HUES64 (cell line): ENCODE results near the gene DPM2.
A peak's percentile ranks its signal among the peaks of the same experiment; 100 is the strongest.

Experiments
- H3K27ac ChIP-seq: 2 replicates; pipeline ENCODE4 v1.7.0; 2013; ENCODE audit warnings: low read depth, low read length, inconsistent platforms
- H3K27me3 ChIP-seq: 2 replicates; pipeline ENCODE4 v1.6.1; 2013; ENCODE audit warnings: mild to moderate bottlenecking, low read length; ENCODE audit not compliant: insufficient read depth
- H3K36me3 ChIP-seq: 2 replicates; pipeline ENCODE4 v1.6.1; 2013; ENCODE audit warnings: mild to moderate bottlenecking, low read length; ENCODE audit not compliant: insufficient read depth
- H3K4me1 ChIP-seq: 2 replicates; pipeline ENCODE4 v1.6.1; 2013; ENCODE audit warnings: mild to moderate bottlenecking, low read length, moderate library complexity; ENCODE audit not compliant: insufficient read depth
- H3K4me3 ChIP-seq: 2 replicates; pipeline ENCODE4 v1.5.1; 2013; ENCODE audit warnings: mild to moderate bottlenecking, low read length, moderate library complexity
- H3K9ac ChIP-seq: 2 replicates; pipeline ENCODE4 v1.6.1; 2013; ENCODE audit warnings: mild to moderate bottlenecking, low read depth, low read length
- H3K9me3 ChIP-seq: 2 replicates; pipeline ENCODE4 v1.6.1; 2013; ENCODE audit warnings: low read depth, low read length; ENCODE audit not compliant: insufficient read depth
- WGBS: fragments of 150-250, 120-280 bp; methylation state at CpG from one replicate; pipeline ENCODE4 v1.1.7; 2013; ENCODE audit warnings: missing lambda C conversion rate; 5-methylcytosine and 5-hydroxymethylcytosine counted together

The DPM2 gene

GRCh38 chr9:127961613-127962155 is 24.0 kb upstream of the DPM2 start:
- H3K27ac ChIP-seq = no peak overlapping the region
- H3K36me3 ChIP-seq = no peaks in the 10 kb centered on the region
- H3K9me3 ChIP-seq = no peaks in the 10 kb centered on the region
- H3K9ac ChIP-seq = no peak overlapping the region
- WGBS = 93% methylated on average over 13 of the region's 13 CpGs
- no peaks in the 10 kb centered on the region for H3K27me3 ChIP-seq
- H3K4me1 ChIP-seq = peaks cover 15% of the 10 kb centered on the region
- H3K4me3 ChIP-seq = no peak overlapping the region

GRCh38 chr9:127961155-127961490 is 23.5 kb upstream of the DPM2 start:
- H3K9me3 ChIP-seq = no peaks in the 10 kb centered on the region
- H3K36me3 ChIP-seq = no peaks in the 10 kb centered on the region
- no peak overlapping the region for H3K4me3 ChIP-seq
- H3K27ac ChIP-seq = no peak overlapping the region
- H3K27me3 ChIP-seq = no peaks in the 10 kb centered on the region
- H3K4me1 ChIP-seq = peaks cover 15% of the 10 kb centered on the region
- no peak overlapping the region for H3K9ac ChIP-seq
- 97% methylated on average over 2 of the region's 2 CpGs for WGBS

GRCh38 chr9:127960410-127961154 is 22.9 kb upstream of the DPM2 start:
- H3K36me3 ChIP-seq = no peaks in the 10 kb centered on the region
- H3K4me1 ChIP-seq = peaks cover 13% of the 10 kb centered on the region
- H3K9ac ChIP-seq = no peak overlapping the region
- H3K27me3 ChIP-seq = no peaks in the 10 kb centered on the region
- no peaks in the 10 kb centered on the region for H3K9me3 ChIP-seq
- H3K27ac ChIP-seq = no peak overlapping the region
- no peak overlapping the region for H3K4me3 ChIP-seq
- WGBS = 87% methylated on average over 11 of the region's 11 CpGs

- WGBS = 92% methylated on average over 2 of the region's 2 CpGs
- Histone ChIP-seq H3K4me1 (peaks cover 11% of the 10 kb centered on the region; the same call in 1 of the 2 replicates), H3K9ac (no peak overlapping the region), H3K27ac (no peak overlapping the region), H3K27me3 (no peaks in the 10 kb centered on the region), H3K4me3 (no peak overlapping the region), H3K9me3 (no peaks in the 10 kb centered on the region), H3K36me3 (no peaks in the 10 kb centered on the region)
Observed at GRCh38 chr9:127959841-127960409, 22.3 kb upstream of the DPM2 start.

- H3K4me1 ChIP-seq = peaks cover 11% of the 10 kb centered on the region; the same call in 1 of the 2 replicates
- H3K9ac ChIP-seq = no peak overlapping the region
- H3K27me3 ChIP-seq = no peaks in the 10 kb centered on the region
- no peak overlapping the region for H3K27ac ChIP-seq
- WGBS = 90% methylated on average over 4 of the region's 4 CpGs
- H3K36me3 ChIP-seq = no peaks in the 10 kb centered on the region
- no peaks in the 10 kb centered on the region for H3K9me3 ChIP-seq
- H3K4me3 ChIP-seq = no peak overlapping the region
Observed at GRCh38 chr9:127959398-127959797, 21.7 kb upstream of the DPM2 start.

- 86% methylated on average over 1 of the region's 1 CpG for WGBS
- no peak overlapping the region for H3K27ac ChIP-seq
Observed at GRCh38 chr9:127958728-127959127, 21.1 kb upstream of the DPM2 start.

GRCh38 chr9:127955294-127956015 is 17.8 kb upstream of the DPM2 start:
- 59% methylated on average over 12 of the region's 12 CpGs for WGBS

More at GRCh38 chr9:127958728-127959127, 21.1 kb upstream of the DPM2 start:
- Histone ChIP-seq H3K36me3 (no peaks in the 10 kb centered on the region), H3K4me1 (peaks cover 11% of the 10 kb centered on the region; the same call in 1 of the 2 replicates), H3K9me3 (no peaks in the 10 kb centered on the region), H3K9ac (no peak overlapping the region), H3K4me3 (no peak overlapping the region), H3K27me3 (no peaks in the 10 kb centered on the region)

GRCh38 chr9:127954831-127955293 is 17.2 kb upstream of the DPM2 start:
- Histone ChIP-seq H3K4me1 (peaks cover 7% of the 10 kb centered on the region; the same call in 1 of the 2 replicates), H3K9me3 (no peaks in the 10 kb centered on the region), H3K9ac (no peak overlapping the region), H3K27ac (no peak overlapping the region), H3K36me3 (no peaks in the 10 kb centered on the region), H3K4me3 (no peak overlapping the region), H3K27me3 (no peaks in the 10 kb centered on the region)
- WGBS = 91% methylated on average over 13 of the region's 13 CpGs

More at GRCh38 chr9:127955294-127956015, 17.8 kb upstream of the DPM2 start:
- Histone ChIP-seq H3K4me3 (no peak overlapping the region), H3K9me3 (no peaks in the 10 kb centered on the region), H3K4me1 (peaks cover 7% of the 10 kb centered on the region; the same call in 1 of the 2 replicates), H3K36me3 (no peaks in the 10 kb centered on the region), H3K27me3 (no peaks in the 10 kb centered on the region), H3K9ac (no peak overlapping the region), H3K27ac (0 out of 2 replicates have a peak overlapping the region, but pooled peaks have one; percentile 51)

GRCh38 chr9:127953768-127954505 is 16.3 kb upstream of the DPM2 start:
- 94% methylated on average over 17 of the region's 17 CpGs for WGBS
- H3K27ac ChIP-seq = no peak overlapping the region
- H3K9ac ChIP-seq = no peak overlapping the region

GRCh38 chr9:127953154-127953553 is 15.5 kb upstream of the DPM2 start:
- Histone ChIP-seq H3K27me3 (no peaks in the 10 kb centered on the region), H3K4me3 (no peak overlapping the region), H3K27ac (no peak overlapping the region), H3K9me3 (no peaks in the 10 kb centered on the region), H3K4me1 (peaks cover 7% of the 10 kb centered on the region; the same call in 1 of the 2 replicates), H3K9ac (no peak overlapping the region), H3K36me3 (no peaks in the 10 kb centered on the region)
- no CpG with 5 or more reads among the region's 1 CpG for WGBS

More at GRCh38 chr9:127953768-127954505, 16.3 kb upstream of the DPM2 start:
- H3K9me3 ChIP-seq = no peaks in the 10 kb centered on the region
- no peak overlapping the region for H3K4me3 ChIP-seq
- no peaks in the 10 kb centered on the region for H3K27me3 ChIP-seq
- H3K36me3 ChIP-seq = no peaks in the 10 kb centered on the region
- H3K4me1 ChIP-seq = peaks cover 7% of the 10 kb centered on the region; the same call in 1 of the 2 replicates
